Epithelial cell of prostate (primary cell): ENCODE data around the gene CHRNA9.

Experiments
- DNase-seq: peaks from one replicate; pipeline ENCODE4 v3.0.0-alpha.2; 2011; ENCODE audit warnings: low read depth, low spot score
- H3K27ac ChIP-seq: fragments of 450-650 bp; 2 replicates; pipeline ENCODE4 v1.5.1; 2017; ENCODE audit warnings: mild to moderate bottlenecking

The CHRNA9 gene

GRCh38 chr4:40335525-40335894, 377 bp downstream of the CHRNA9 start:
- DNase-seq: no peak
- H3K27ac ChIP-seq: peak overlapping the region; percentile 41

GRCh38 chr4:40337051-40337450, 1.9 kb downstream of the CHRNA9 start:
- no peak for DNase-seq
- H3K27ac ChIP-seq: no peak overlapping the region

- no peak overlapping the region for H3K27ac ChIP-seq
- no peak for DNase-seq
These were observed 2.4 kb downstream of the CHRNA9 start for GRCh38 chr4:40337523-40337922.

- no peak overlapping the region for H3K27ac ChIP-seq
- no peak for DNase-seq
These were observed 4.9 kb downstream of the CHRNA9 start for GRCh38 chr4:40340030-40340429.

- no peak overlapping the region for H3K27ac ChIP-seq
- no peak for DNase-seq
These were observed 12.3 kb downstream of the CHRNA9 start for GRCh38 chr4:40347472-40347871.

GRCh38 chr4:40348000-40348399, 12.9 kb downstream of the CHRNA9 start:
- DNase-seq: no peak
- H3K27ac ChIP-seq: no peak overlapping the region

- H3K27ac ChIP-seq: peak overlapping the region; percentile 13
- peak; percentile 24 for DNase-seq
These were observed 14.5 kb downstream of the CHRNA9 start for GRCh38 chr4:40349561-40350198.

- DNase-seq: no peak
- H3K27ac ChIP-seq: no peak overlapping the region
These were observed 15.6 kb downstream of the CHRNA9 start for GRCh38 chr4:40350627-40351227.

GRCh38 chr4:40354158-40354557, 19.0 kb downstream of the CHRNA9 start:
- H3K27ac ChIP-seq: no peak overlapping the region
- DNase-seq: no peak

- no peak for DNase-seq
- H3K27ac ChIP-seq: no peak overlapping the region
These were observed 20.0 kb downstream of the CHRNA9 start for GRCh38 chr4:40355131-40355530.

- no peak for DNase-seq
- no peak overlapping the region for H3K27ac ChIP-seq
These were observed 22.6 kb downstream of the CHRNA9 start for GRCh38 chr4:40357738-40358137.

- no peak for DNase-seq
- no peak overlapping the region for H3K27ac ChIP-seq
These were observed 26.2 kb downstream of the CHRNA9 start for GRCh38 chr4:40361338-40361737.

GRCh38 chr4:40363382-40363920, 28.3 kb downstream of the CHRNA9 start:
- H3K27ac ChIP-seq: peak overlapping the region; percentile 14
- DNase-seq: peak; percentile 12

- peak overlapping the region; percentile 14 for H3K27ac ChIP-seq
- no peak for DNase-seq
These were observed 28.8 kb downstream of the CHRNA9 start for GRCh38 chr4:40363945-40364344.

GRCh38 chr4:40365766-40366165, 30.6 kb downstream of the CHRNA9 start:
- DNase-seq: no peak
- no peak overlapping the region for H3K27ac ChIP-seq

GRCh38 chr4:40367451-40367850, 32.3 kb downstream of the CHRNA9 start:
- no peak overlapping the region for H3K27ac ChIP-seq
- DNase-seq: no peak

- H3K27ac ChIP-seq: no peak overlapping the region
- DNase-seq: no peak
These were observed 34.5 kb downstream of the CHRNA9 start for GRCh38 chr4:40369437-40370274.

- no peak for DNase-seq
These were observed 37.5 kb downstream of the CHRNA9 start for GRCh38 chr4:40372651-40373050.

GRCh38 chr4:40373636-40374035, 38.5 kb downstream of the CHRNA9 start:
- H3K27ac ChIP-seq: no peak overlapping the region
- no peak for DNase-seq

More at GRCh38 chr4:40372651-40373050, 37.5 kb downstream of the CHRNA9 start:
- H3K27ac ChIP-seq: no peak overlapping the region

GRCh38 chr4:40375095-40375494, 40.0 kb downstream of the CHRNA9 start:
- no peak overlapping the region for H3K27ac ChIP-seq
- no peak for DNase-seq

- no peak overlapping the region for H3K27ac ChIP-seq
- no peak for DNase-seq
These were observed 40.5 kb downstream of the CHRNA9 start for GRCh38 chr4:40375620-40376019.
